ENCODE measurements around the gene TMEM145.

The TMEM145 gene

DNA sequence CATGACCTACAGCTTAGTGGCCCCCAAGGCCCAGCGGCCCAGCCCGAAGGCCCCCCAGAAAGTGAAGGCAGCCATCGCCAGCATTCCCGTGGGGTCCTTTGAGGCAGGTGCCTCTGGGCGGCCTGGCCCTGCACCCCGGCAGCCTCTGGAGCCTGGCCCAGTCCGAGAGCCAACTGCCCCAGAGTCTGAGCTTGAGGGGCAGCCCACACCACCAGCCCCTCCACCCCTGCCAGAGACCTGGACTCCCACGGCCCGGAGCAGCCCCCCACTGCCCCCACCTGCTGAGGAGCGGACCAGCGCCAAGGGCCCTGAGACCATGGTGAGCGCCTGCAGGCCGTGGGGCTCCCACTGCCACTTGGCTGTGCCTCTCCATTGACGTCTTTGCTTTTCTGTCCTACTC, 20.1 kb upstream of the TMEM145 start:
- H2AFZ ChIP-seq (ENCODE audit: low read depth, low read length), result no peak overlapping the region
- H3K4me2 ChIP-seq (ENCODE audit: low read length), result no peak overlapping the region
- H3K36me3 ChIP-seq (replicated peaks; ENCODE audit: low read depth, low read length), result peaks cover 47% of the 10 kb centered on the region
- no peaks in the 10 kb centered on the region for H3K27me3 ChIP-seq (ENCODE audit: low read depth, low read length)
- H3K9ac ChIP-seq (ENCODE audit: low read length), result no peak overlapping the region
- no peaks in the 10 kb centered on the region for H3K4me1 ChIP-seq (ENCODE audit: low read length)
- no peaks in the 10 kb centered on the region for H3K79me2 ChIP-seq (ENCODE audit: low read length)
- no peaks in the 10 kb centered on the region for H3K9me3 ChIP-seq (ENCODE audit: insufficient read depth, low read length)
- no peaks in the 10 kb centered on the region for H4K20me1 ChIP-seq (ENCODE audit: insufficient read depth, low read length)
- TF ChIP-seq EZH2phosphoT487 (IDR thresholded peaks at IDR 0.05; ENCODE audit: low read depth), result no peak
- TF ChIP-seq, protein P1, sequence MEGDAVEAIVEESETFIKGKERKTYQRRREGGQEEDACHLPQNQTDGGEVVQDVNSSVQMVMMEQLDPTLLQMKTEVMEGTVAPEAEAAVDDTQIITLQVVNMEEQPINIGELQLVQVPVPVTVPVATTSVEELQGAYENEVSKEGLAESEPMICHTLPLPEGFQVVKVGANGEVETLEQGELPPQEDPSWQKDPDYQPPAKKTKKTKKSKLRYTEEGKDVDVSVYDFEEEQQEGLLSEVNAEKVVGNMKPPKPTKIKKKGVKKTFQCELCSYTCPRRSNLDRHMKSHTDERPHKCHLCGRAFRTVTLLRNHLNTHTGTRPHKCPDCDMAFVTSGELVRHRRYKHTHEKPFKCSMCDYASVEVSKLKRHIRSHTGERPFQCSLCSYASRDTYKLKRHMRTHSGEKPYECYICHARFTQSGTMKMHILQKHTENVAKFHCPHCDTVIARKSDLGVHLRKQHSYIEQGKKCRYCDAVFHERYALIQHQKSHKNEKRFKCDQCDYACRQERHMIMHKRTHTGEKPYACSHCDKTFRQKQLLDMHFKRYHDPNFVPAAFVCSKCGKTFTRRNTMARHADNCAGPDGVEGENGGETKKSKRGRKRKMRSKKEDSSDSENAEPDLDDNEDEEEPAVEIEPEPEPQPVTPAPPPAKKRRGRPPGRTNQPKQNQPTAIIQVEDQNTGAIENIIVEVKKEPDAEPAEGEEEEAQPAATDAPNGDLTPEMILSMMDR (IDR thresholded peaks at IDR 0.05; ENCODE audit: low read depth, low read length), result no peak
- H3K4me3 ChIP-seq (ENCODE audit: low read length), result no peak overlapping the region
- no peak overlapping the region for H3K27ac ChIP-seq (ENCODE audit: low read length)

DNA sequence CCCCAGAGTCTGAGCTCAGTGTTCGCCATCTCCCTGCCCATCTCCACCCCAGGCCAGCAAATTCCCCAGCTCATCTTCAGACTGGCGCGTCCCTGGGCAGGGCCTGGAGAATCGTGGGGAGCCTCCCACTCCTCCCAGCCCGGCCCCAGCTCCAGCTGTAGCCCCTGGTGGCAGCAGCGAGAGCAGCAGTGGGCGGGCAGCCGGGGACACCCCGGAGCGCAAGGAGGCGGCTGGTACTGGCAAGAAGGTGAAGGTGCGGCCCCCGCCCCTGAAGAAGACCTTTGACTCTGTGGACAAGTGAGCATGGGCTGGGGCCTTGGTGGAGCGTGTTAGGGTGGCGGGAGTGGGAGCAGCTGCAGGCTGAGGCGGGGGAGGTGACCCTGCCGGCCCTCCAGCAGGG, 19.6 kb upstream of the TMEM145 start:
- Histone ChIP-seq H3K9me3 (ENCODE audit: insufficient read depth, low read length) (no peaks in the 10 kb centered on the region), H3K4me2 (ENCODE audit: low read length) (no peak overlapping the region), H3K27me3 (ENCODE audit: low read depth, low read length) (no peaks in the 10 kb centered on the region), H3K79me2 (ENCODE audit: low read length) (no peaks in the 10 kb centered on the region), H3K9ac (ENCODE audit: low read length) (no peak overlapping the region), H3K4me1 (ENCODE audit: low read length) (no peaks in the 10 kb centered on the region), H3K27ac (ENCODE audit: low read length) (no peak overlapping the region), H3K4me3 (ENCODE audit: low read length) (no peak overlapping the region), H3K36me3 (replicated peaks; ENCODE audit: low read depth, low read length) (peaks cover 42% of the 10 kb centered on the region), H2AFZ (ENCODE audit: low read depth, low read length) (no peak overlapping the region), H4K20me1 (ENCODE audit: insufficient read depth, low read length) (no peaks in the 10 kb centered on the region)
- no peak for TF ChIP-seq EZH2phosphoT487 (IDR thresholded peaks at IDR 0.05; ENCODE audit: low read depth)
- TF ChIP-seq, protein P1 (IDR thresholded peaks at IDR 0.05; ENCODE audit: low read depth, low read length), result no peak

DNA sequence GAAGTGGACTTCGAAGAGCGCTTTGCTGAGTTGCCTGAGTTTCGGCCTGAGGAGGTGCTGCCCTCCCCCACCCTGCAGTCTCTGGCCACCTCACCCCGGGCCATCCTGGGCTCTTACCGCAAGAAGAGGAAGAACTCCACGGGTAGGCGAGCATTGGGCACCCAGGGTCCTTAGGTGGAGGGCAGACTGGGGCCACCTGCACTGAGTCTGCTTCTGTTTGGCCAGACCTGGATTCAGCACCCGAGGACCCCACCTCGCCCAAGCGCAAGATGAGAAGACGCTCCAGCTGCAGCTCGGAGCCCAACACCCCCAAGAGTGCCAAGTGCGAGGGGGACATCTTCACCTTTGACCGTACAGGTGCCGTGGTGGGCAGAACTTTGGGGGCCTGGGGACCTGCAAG, 19.2 kb upstream of the TMEM145 start:
- TF ChIP-seq, protein P1 (IDR thresholded peaks at IDR 0.05; ENCODE audit: low read depth, low read length), result no peak
- no peak for TF ChIP-seq EZH2phosphoT487 (IDR thresholded peaks at IDR 0.05; ENCODE audit: low read depth)
- Histone ChIP-seq H3K79me2 (ENCODE audit: low read length) (no peaks in the 10 kb centered on the region), H4K20me1 (ENCODE audit: insufficient read depth, low read length) (no peaks in the 10 kb centered on the region), H3K9me3 (ENCODE audit: insufficient read depth, low read length) (no peaks in the 10 kb centered on the region), H3K4me2 (ENCODE audit: low read length) (no peak overlapping the region), H3K27ac (ENCODE audit: low read length) (no peak overlapping the region), H3K4me3 (ENCODE audit: low read length) (no peak overlapping the region), H3K27me3 (ENCODE audit: low read depth, low read length) (no peaks in the 10 kb centered on the region), H3K9ac (ENCODE audit: low read length) (no peak overlapping the region), H3K4me1 (ENCODE audit: low read length) (no peaks in the 10 kb centered on the region), H2AFZ (ENCODE audit: low read depth, low read length) (no peak overlapping the region), H3K36me3 (replicated peaks; ENCODE audit: low read depth, low read length) (peaks cover 39% of the 10 kb centered on the region)

DNA sequence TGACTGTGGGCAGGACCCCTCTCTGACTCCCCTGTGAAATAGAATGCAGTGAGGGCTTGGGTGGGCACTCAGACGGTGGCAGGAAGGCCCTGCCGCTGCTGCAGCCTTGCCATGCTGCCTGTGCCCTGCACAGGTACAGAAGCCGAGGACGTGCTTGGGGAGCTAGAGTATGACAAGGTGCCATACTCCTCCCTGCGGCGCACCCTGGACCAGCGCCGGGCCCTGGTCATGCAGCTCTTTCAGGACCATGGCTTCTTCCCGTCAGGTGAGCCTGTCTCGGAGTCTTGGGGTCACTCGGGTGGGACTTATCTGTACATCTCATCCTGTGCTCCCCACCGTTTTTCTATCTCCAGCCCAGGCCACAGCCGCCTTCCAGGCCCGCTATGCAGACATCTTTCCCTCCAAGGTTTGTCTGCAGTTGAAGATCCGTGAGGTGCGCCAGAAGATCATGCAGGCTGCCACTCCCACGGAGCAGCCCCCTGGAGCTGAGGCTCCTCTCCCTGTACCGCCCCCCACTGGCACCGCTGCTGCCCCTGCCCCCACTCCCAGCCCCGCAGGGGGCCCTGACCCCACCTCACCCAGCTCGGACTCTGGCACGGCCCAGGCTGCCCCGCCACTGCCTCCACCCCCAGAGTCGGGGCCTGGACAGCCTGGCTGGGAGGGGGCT, 18.5 kb upstream of the TMEM145 start:
- TF ChIP-seq, protein P1 (IDR thresholded peaks at IDR 0.05; ENCODE audit: low read depth, low read length), result no peak
- no peak for TF ChIP-seq EZH2phosphoT487 (IDR thresholded peaks at IDR 0.05; ENCODE audit: low read depth)
- Histone ChIP-seq H3K36me3 (replicated peaks; ENCODE audit: low read depth, low read length) (peaks cover 34% of the 10 kb centered on the region), H4K20me1 (ENCODE audit: insufficient read depth, low read length) (no peaks in the 10 kb centered on the region), H3K27ac (ENCODE audit: low read length) (no peak overlapping the region), H2AFZ (ENCODE audit: low read depth, low read length) (no peak overlapping the region), H3K4me2 (ENCODE audit: low read length) (no peak overlapping the region), H3K79me2 (ENCODE audit: low read length) (no peaks in the 10 kb centered on the region), H3K4me1 (ENCODE audit: low read length) (no peaks in the 10 kb centered on the region), H3K9me3 (ENCODE audit: insufficient read depth, low read length) (no peaks in the 10 kb centered on the region), H3K9ac (ENCODE audit: low read length) (no peak overlapping the region), H3K27me3 (ENCODE audit: low read depth, low read length) (no peaks in the 10 kb centered on the region), H3K4me3 (ENCODE audit: low read length) (no peak overlapping the region)

Measured in OCI-LY3 (cell line).